22Rv1 (cell line): Measurements from ENCODE around the gene COL5A2.

Experiments
- H3K27ac ChIP-seq: fragments of 450-650 bp; 2 replicates; pipeline ENCODE4 v1.5.1; 2017
- CTCF ChIP-seq: fragments of 450-650 bp; IDR thresholded peaks from 2 replicates; pipeline ENCODE4 v1.5.1; 2017; ENCODE audit warnings: mild to moderate bottlenecking
- ZFX ChIP-seq: fragments of 450-650 bp; IDR thresholded peaks from 2 replicates; pipeline ENCODE4 v1.6.1; 2017; ENCODE audit warnings: antibody characterized with exemption, borderline replicate concordance

The COL5A2 gene

GRCh38 chr2:189124175-189124574 is 55.4 kb downstream of the COL5A2 start:
- TF ChIP-seq CTCF = no peak
- no peak for TF ChIP-seq ZFX
- H3K27ac ChIP-seq = no peak overlapping the region

- TF ChIP-seq CTCF = no peak
- TF ChIP-seq ZFX = no peak
- H3K27ac ChIP-seq = no peak overlapping the region
Observed at GRCh38 chr2:189118386-189118785, 61.2 kb downstream of the COL5A2 start.

GRCh38 chr2:189116979-189117378 is 62.6 kb downstream of the COL5A2 start:
- H3K27ac ChIP-seq = no peak overlapping the region
- no peak for TF ChIP-seq ZFX
- no peak for TF ChIP-seq CTCF

GRCh38 chr2:189116087-189116486 is 63.5 kb downstream of the COL5A2 start:
- no peak for TF ChIP-seq ZFX
- no peak overlapping the region for H3K27ac ChIP-seq

- TF ChIP-seq CTCF = peak; percentile 38
- TF ChIP-seq ZFX = no peak
- no peak overlapping the region for H3K27ac ChIP-seq
Observed at GRCh38 chr2:189115126-189115525, 64.4 kb downstream of the COL5A2 start.

GRCh38 chr2:189113963-189114362 is 65.6 kb downstream of the COL5A2 start:
- TF ChIP-seq CTCF (no peak), ZFX (no peak)
- no peak overlapping the region for H3K27ac ChIP-seq

- no peak for TF ChIP-seq ZFX
- no peak for TF ChIP-seq CTCF
- H3K27ac ChIP-seq = peak overlapping the region; percentile 68
Observed at GRCh38 chr2:189111063-189111715, 68.4 kb downstream of the COL5A2 start.

GRCh38 chr2:189109921-189110397 is 69.6 kb downstream of the COL5A2 start:
- peak overlapping the region; percentile 68 for H3K27ac ChIP-seq
- TF ChIP-seq CTCF (no peak; the same call in none of the 2 replicates), ZFX (no peak)
